Measurements from ENCODE around the gene FAM240B. TPM values are rescaled to one million over a fixed set of nuclear protein-coding genes. Genes with fewer than 3 reads are reported as not detected.

The FAM240B gene
- polyA plus RNA-seq, 12 donors: 0.18 to 0.28 TPM; not detected in 10

DNA sequence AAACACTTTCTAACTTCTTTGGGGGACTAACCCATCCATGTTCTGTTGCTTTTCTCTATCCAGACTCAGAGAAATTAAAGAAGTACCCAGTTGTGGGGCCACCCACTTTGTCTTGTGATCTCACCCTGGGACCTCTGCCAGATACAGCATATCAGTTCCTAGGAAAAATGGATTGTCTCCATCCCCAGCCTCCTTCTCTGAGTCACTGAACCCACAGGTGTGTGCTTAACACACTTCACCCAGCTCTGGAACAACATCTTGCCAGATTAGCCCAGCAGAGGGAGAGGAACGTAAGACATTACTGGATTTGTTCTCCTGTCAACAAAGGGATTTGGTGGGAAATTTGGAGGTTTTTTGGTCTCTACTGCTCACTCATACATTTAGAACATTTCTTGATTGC lies 19.2 kb downstream of the FAM240B start:
- DNase-seq: no peak

DNA sequence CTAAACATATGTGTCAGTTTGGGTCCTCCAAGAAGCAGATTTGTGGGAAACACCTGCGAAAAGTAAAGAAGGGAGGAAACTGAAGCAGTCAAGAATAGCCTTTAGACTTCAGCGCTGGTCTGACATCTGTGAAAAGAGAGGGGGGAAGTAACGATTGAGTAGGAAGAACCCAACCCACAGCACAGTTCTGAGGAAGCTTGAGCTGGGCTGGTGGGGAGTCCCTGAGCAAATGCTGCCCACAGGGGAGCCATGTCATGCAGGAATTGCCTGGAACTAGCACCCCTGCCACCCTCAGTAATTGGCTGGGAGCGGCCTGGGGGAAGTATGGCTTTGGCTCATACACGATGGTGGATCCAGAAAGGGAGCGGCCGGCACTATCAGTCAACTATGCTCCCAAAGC lies 20.6 kb downstream of the FAM240B start:
- DNase-seq: no peak

DNA sequence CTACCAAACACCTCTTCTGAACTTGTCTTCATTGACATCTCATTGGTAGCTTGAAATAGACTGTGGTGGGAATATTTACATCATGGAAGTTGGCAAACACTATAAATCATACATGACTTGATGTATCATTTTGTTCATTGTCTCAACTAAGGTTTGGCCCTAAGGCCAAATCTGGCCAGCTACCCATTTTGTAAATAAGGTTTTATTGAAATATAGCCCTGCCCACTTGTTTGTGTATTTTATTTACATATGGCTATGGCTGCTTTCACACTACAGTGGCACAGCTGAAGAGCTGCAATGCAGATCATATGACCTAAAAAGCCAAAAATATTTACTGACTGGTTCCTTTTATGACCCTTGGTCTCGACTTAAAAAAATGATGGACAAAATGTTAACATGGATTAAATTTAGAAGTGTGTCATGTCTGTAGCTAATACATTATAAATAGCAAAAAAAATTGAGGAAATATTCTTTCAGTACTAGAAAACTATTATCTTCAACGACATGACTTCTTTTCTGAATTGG lies 22.1 kb downstream of the FAM240B start:
- no peak for DNase-seq

DNA sequence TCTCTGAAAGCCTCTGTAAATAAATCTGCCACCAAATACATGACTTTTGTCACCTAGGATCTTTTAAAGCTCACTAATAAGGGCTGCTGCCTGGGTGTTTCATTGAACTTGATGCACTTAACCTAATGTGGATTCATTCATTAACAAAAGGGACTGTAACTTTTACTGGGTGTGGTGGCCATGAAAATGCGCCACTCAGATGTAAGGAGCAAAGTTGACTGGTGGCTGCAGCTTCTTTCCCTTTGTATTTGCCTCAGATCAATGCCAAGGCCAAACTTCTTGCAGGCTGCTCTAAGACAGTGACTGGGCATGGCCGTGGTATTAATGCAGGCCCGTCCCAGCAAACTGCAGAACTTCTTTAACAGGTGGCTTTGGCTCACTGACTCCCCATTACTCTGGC lies 22.9 kb downstream of the FAM240B start:
- DNase-seq: no peak

DNA sequence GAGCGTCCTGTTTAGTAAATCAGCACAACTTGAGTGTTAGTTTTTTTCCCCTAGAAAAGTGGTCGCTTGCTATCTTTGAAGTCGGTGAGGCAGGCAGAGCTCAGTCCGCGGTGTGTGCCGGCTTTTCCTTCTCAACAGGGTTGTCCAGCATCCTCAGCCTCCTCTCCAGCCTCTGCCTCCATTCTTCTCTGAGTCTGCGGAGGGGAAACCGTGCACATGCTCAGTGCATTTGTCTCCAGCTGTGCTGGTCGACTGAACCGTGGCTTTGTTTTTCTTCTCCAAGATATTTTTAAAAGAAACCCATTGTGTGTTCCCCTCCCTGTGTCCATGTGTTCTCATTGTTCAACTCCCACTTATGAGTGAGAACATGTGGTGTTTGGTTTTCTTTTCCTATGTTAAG lies 25.3 kb downstream of the FAM240B start:
- DNase-seq: no peak

DNA sequence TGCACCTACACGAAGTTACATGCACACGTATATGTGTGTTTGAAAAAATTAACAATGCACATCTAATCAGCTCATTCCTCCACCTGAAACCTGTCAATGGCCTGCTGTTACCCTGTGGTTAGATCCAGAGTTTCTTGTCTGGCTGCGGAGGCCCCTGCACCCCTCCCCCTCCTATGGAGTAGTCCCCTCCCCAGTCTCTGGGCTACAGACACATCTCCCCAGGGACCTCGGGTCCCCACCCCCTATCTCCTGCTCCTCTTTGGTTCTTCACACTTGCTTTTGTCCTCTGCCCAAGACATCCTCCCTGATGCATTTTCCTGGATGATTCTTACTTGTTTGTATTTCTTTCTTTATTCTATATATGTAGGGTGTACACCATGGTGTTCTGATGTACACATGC lies 27.2 kb downstream of the FAM240B start:
- no peak for DNase-seq

DNA sequence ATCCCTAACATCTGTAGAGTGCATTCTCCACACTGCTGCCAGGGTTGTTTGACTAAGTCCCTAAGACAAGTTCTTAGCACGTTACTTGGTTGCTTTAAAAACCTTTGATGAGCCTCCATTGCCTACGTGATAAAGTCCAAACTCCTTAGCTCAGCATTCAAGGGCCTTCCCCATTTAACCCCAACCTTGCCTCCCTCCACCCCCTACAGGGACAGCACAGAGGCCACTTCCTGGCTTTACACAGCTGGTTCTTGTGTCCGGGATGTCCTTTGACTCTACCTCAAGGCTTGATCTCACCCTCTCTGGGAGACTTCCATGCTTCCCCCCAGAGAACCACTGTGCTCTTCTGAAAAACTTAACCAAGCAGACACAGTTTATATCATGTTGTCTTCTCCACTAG lies 29.4 kb downstream of the FAM240B start:
- no peak for DNase-seq

DNA sequence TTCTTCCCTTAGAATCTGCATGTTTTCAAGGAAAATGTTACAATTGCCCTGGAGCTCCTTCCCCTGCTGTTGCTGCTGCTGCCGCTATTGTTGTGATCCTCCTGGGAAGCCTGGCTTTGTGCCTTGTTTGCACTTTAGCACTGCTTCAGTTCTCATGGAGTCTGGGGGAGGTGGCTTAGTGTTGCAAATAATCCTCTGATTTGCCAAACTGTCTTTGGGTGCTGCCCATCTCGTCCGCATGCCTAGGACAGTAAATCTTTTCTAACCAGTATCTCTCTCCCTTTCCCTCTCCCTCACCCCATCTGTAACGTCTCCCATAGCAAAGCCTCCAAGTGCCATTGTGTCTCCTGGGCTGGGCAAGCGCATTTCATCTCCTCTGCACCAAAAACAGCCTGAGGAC lies 30.3 kb downstream of the FAM240B start:
- DNase-seq: peak; percentile 10

DNA sequence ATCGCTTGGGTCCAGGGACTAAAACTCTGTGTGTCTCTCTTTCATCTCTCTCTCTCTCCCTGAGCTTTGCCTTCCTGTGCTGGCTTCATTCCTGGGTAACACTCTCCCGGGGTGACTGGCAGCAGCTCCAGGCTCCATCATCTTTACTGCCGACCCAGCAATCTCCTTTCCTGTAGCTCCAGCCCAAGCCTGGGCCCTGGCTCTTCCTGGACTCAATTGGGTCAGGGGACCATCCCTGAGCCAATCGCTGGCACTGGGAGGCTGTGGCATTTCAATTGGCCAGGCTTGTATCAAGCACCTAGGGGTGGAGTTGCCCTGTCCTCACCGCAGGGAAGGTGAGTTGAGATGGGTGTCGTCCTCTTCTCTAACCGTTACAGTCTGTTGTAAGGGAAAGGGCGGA lies 31.9 kb downstream of the FAM240B start:
- DNase-seq: no peak

DNA sequence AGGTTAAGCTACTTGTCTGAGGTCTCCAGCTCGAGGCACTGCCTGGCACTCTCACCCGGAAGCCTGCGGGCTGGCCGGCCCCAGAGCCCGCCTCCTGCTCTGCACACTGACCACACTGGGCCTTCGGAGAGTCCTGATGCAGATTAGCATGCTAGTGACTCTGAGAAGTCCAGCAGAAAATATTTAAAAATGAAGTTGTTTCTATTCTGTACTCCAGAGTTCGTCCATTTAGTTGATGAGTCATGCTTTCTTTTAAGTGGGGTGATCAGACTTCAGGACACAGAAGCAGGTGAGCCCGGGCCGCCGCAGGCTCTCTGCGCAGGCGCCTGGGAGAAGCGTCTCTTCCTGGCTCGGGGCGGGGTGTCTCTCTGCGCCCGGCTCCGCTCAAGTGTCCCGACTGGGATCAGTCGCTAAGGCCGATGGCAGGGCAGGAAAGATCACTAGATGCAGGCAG lies 32.5 kb downstream of the FAM240B start:
- DNase-seq: no peak

DNA sequence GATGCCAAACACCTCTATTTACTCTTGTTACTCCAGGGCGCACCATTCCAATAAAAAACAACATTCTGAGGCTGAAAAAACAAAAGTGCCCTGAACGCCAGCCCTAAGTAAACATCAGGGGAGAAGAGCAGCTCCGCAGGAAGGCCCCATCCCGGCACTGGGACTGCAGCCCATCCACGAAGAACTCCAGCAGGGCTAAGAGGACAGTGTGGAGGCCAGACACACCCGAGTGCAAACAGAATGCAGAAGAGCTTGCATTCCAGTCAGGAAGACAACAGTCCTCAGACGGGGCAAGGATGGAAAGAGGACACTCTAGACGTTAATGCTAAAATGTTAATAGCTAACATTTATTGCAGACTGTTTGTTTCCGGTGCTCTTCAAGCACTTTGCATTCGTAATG lies 33.0 kb downstream of the FAM240B start:
- no peak for DNase-seq

DNA sequence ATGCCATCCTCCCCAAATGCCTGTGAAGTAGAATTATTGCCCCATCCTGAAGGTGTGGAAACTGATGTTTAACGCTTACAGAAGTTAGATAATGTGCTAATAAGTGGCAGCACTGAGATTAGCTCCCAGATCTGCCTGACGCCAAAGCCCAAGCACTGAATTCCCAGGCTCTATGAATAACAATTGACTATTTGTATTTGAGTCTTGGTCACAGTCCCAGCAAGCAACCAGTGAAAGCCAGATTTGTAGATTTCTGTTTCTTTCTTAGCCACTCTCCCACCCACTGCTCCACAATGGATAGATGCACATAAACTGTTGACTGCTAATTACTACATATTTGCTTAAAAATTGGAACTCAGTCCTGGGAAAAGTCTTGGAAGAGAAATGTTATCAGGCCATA lies 34.4 kb downstream of the FAM240B start:
- no peak for DNase-seq

DNA sequence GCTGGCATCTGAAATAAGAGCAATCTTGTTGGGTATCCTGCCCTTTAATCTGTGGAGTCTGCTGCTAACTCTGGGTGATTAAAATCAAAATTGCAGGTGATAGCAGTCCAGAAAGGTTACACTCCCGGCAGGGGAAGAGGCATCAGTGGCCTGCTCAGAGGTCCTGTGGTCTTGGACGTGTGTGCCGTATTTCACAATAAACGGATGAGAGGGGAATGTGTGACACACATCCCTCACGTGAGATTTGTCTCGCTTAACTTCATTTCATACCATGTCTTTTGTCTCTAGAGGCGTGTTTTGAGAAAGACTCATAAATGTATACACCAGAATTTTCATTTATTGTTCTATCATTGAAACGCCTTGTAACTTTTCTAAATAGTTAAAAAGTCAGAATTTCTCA lies 36.6 kb downstream of the FAM240B start:
- no peak for DNase-seq

DNA sequence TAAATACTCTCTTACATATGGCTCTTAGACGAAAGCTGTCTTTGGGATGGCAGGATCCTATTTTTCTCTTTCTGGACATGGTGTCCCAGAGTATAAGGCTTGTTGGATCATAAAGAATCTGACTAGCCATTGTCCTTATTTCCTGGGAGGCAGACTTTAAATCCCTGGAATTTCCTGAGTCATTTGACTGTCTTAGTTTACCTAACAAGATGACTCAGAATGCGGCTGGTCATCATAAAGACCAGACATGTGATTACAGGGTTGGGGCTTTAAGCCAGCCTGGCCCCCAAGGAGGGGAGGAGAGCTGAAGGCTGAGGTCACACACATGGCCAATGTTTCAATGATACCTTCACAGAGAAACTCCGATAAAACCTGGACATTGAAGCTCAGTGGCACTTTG lies 37.2 kb downstream of the FAM240B start:
- no peak for DNase-seq

DNA sequence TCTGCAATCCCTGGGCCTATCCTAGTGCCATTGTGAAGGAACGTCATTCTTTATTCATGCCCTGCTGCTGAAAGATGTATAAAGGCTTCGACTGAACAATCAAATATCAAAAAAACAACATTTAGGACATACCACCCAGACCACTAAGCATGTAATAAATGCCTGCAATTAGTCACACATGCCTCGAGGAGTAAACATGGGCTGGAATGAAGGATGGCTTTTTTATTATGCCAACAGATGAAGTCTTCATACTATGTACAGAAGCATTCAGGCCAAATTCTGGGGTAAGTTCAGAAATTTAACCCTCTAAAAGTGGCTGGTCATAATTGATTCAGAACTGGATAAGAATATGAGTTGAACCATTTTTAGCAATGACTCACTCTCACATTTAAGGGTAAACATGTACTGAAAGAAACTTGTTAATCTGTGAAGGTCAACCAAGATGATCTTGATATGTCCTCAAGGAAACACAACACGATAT lies 38.1 kb downstream of the FAM240B start:
- DNase-seq: no peak

DNA sequence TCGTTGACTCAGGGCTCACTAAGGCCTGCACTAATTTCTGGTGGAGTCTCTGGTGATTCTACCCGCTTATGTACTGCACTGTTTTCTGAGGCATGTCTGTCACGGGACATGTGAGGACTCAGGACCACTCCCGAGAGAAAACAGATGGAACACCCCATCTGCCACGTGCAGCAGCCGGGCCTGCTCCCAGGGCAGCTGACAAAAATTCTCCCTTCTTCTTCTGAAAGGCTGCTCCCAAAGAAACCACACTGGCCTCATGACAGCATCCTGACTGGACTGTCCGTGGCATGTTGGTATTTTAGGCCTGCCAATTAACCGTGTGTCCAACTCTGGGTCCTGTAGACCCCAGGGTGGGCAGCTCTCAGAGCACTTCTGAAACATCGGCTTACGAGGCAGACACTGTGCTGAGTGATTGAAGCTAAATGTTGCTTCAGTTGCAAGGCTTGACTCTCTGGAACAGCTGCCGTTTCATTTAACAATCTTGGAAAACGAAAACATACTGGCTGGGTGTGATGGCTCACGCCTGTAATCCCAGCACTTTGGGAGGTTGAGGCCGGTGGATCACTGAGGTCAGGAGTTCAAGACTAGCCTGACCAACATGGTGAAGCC lies 39.0 kb downstream of the FAM240B start:
- no peak for DNase-seq

DNA sequence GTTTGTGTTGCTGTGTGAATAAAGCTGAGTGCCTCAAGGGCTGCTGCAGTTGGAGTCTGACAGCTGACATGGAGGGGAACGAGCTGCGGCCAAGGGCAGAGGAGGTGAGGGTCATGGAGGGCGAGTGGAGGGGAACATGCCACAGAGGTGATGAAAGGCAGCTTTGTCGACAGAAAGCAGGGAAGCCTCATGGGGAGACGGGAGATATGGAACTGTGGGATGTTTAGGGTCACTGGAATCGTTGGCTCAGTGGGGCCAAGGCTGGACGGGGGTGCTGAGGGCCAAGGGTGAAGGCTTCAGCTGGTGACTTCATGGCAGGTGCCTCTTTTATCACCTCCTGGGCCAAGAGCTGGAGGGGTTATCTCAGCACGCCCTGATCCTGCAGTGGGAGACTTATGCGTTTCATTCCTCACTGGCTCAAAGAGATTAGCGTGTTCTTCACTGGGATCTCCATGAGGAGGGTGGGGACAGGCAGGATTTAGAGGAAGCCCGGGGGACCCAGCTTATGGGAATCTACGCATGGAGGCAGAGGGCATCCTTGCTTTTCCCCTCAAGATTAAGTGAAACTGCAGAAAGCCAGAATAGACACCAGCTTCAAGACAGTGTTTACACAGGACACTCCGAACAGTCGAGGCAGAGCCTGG lies 42.2 kb downstream of the FAM240B start:
- no peak for DNase-seq

DNA sequence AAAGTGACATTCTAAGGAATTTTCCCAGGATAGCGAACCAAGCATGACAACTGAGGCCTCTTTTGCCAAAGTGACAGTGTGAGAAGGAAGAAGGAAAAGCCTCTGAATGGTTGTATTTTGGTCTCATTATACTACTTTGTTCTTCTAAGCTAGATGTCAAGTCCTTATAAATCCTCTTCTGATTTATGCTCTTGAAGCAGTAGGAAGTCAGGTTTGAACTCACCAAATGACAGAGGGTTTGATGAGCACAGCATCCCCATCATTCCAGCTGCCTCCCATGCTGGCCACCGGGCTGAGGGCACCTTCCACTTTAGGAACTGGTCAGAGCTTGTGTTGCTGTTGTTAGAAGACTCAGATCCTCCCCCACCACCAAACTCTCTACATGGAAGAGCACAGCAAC lies 44.1 kb downstream of the FAM240B start:
- DNase-seq: no peak

DNA sequence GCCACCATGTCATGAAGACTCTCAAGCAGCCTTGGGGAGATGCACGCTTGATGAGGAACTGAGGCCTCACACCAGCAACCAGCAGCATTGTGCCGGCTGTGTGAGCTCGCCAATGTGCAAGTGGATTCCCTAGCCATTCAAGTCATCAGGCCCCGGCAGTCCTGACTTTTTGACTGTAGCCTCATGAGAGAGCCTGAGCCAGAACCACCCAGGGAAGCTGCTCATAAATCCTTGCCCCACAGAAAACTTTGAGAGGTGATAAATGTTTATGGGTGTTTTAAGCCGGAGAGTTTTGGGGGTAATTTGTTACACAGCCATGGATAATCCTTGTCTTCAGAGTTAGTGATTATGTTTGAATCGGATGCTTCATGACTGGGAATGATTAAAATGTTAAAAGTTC lies 44.7 kb downstream of the FAM240B start:
- no peak for DNase-seq

DNA sequence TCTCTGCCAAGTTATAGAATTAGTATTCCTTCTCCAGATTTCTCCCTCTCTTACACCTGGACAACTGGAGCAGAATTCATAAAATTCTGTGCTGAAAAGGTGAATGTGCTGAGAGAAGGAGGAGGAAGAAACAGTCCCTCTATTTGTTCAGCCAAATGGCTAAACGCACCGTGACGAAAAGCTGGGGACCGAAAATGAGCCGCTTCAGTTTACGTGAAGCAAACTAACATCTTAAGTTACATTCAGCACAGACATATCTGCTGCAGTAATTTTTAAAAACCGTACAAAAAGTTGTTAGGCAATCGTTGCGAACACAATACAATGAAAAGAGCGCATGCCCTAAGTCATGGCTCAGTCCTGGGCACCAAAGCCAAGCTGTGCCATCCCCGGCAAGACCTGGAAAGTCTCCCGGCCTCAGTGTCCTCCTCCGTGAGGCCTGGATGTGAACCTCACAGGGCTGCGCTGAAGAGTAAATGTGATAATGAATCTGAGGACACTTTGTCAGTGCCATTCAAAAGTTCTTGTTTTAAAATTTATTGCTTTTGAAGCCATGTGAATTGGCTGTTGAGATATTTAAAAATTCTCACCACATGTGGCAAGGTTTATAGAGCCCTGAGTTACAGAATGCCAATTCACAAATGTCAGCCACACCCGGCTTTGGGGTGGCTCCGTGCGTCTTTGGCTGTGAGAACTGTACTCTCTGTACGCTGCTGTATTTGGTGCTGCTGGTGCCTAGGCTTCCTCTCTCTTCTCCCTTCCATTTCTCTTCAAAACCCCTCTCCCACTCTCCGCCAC lies 46.3 kb downstream of the FAM240B start:
- no peak for DNase-seq

DNA sequence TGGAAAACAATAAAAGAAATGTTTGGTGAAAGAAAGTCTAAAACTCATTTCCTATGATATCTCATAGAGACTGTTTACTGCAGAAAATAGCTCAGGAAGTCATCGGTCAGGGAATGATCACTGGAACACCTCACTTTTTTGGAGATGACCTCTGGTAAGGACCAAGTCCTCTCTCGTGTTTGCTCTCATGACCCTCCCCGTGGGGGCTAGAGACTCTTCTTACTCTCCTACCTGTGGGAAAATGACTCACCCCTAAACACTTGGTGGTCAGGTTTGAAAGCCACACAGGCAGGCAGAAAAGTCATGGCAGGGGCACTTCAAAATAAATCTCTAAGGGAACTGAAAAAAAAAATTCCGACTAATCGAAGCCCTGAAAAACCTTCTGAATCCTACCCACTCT lies 48.2 kb downstream of the FAM240B start:
- no peak for DNase-seq

DNA sequence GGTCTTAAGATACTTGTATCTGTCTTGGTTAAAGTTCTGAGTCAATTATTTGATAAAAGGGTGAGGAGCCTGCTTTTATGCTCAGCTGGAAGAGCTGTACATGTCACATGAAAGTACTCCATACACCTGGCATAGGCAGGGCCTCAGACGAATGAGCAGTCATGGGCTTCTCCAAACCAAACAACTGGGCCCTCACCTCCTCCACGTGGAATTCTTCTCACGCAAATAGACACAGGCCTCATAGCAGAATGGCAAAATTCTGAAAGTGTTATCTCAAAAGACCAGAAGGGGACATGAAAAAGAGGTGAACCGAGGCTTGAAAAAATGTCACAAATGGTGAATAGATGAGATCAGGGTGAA lies 48.6 kb downstream of the FAM240B start:
- DNase-seq: no peak

All from muscle of arm (tissue), 12 donors.